ENCODE data around the gene KIF5C.

DNA sequence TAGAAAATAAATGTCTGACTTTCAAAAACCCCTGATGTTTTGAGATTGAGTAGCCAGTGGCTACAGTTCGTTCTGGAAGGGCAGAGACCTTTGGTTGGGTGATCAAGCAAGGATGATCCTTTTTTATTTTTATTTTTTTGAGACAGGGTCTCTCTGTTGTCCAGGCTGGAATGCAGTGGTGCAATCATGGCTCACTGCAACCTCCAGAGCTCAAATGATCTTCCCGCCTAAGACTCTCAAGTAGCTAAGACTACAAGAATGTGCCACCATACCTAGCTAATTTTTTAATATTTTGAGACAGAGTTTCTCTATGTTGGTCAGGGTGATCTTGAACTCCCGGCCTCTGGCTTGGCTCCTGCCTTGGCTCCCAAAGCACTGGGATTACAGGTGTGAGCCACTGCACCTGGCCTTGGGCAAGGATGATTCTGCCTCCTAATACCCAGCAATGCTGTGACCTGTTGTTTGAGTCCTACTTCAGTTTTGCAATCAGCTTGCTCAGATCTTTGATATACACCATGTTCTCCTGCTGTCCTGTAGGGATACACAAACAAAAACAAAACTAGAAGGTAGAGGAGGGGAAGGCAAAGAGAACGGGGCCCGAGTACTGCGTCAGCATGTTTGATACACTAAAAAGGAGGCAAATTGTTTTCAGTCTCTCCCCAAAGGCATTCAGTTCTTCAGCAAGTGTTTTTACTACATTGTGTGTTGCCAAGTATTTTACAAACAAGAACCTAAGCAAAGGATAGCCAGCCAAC lies 104.3 kb downstream of the KIF5C start:
- TF ChIP-seq EZH2phosphoT487 (IDR thresholded peaks at IDR 0.05; ENCODE audit: insufficient read depth, low read depth) (no peak), EZH2 (IDR thresholded peaks at IDR 0.05; ENCODE audit: insufficient read depth, poor library complexity, severe bottlenecking) (no peak)

Measured in GM23248 (cell line).